ENCODE measurements around the gene ERGIC1.
A peak's percentile ranks its signal among the peaks of the same experiment; 100 is the strongest.
"Not testable (repeated sequence)": the region's sequence is repeated elsewhere in the genome, so short reads cannot be mapped to it uniquely, and the experiment has no call there.

Gene ERGIC1

DNA sequence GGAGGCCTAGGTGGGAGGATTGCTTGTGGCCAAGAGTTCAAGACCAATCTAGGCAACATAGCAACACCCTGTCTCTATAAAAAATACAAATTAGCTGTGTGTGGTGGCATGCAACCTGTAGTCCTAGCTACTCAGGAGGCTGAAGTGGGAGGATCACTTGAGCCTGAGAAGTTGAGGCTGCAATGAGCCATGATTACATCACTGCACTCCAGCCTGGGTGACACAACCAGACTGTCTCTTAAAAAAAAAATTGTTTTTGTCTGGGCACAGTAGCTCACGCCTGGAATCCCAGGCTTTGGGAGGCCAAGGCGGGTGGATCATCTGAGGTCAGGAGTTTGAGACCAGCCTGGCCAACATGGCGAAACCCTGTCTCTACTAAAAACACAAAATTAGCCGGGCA, 23.1 kb upstream of the ERGIC1 start:
- not testable (repeated sequence) for H3K27me3 ChIP-seq (ENCODE audit: control insufficient read depth in 5 of 5, insufficient read depth in 4 of 5, low read length in 5 of 5); H3K9ac ChIP-seq (ENCODE audit: low read length in 5 of 5); H3K36me3 ChIP-seq (ENCODE audit: control insufficient read depth in 5 of 5, insufficient read depth in 5 of 5, low read length in 5 of 5); H3K27ac ChIP-seq (ENCODE audit: low read depth, low read length); H3K9me3 ChIP-seq (ENCODE audit: control insufficient read depth in 5 of 5, low read length in 5 of 5); H3K4me3 ChIP-seq (ENCODE audit: low read depth in 1 of 5, low read length in 5 of 5)
- H3K4me1 ChIP-seq (ENCODE audit: control insufficient read depth in 5 of 5, insufficient read depth in 5 of 5, low read length in 5 of 5) = peaks cover 3 to 15% (median 11%) of the 10 kb centered on the region in 5 donors

DNA sequence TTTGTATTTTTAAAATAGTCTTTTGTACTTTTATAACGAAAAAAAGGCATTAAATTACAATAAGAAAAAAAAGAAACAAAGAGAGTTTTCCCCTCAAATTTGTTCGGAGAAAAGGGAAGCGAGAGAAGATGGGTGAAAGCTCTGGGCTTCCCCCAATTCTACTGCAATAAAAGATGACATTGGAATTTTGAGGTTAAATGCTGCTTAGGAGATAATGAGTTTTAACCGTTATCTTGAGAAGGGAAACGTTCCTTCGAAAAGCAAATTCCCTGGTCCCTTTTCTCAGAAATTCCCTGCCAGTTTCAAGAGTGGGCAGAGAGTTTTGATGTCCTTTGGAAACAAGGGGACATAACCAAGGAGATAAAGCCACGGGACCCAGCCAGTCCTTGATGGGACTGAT, 18.4 kb upstream of the ERGIC1 start:
- Histone ChIP-seq H3K27ac (ENCODE audit: low read depth, low read length) (no peak overlapping the region), H3K9ac (ENCODE audit: low read length in 5 of 5) (no peak overlapping the region), H3K36me3 (ENCODE audit: control insufficient read depth in 5 of 5, insufficient read depth in 5 of 5, low read length in 5 of 5) (no peaks in the 10 kb centered on the region), H3K27me3 (ENCODE audit: control insufficient read depth in 5 of 5, insufficient read depth in 4 of 5, low read length in 5 of 5) (no peaks in the 10 kb centered on the region), H3K4me1 (ENCODE audit: control insufficient read depth in 5 of 5, insufficient read depth in 5 of 5, low read length in 5 of 5) (peaks cover 0 to 16% (median 9%) of the 10 kb centered on the region in 5 donors), H3K9me3 (ENCODE audit: control insufficient read depth in 5 of 5, low read length in 5 of 5) (no peaks in the 10 kb centered on the region), H3K4me3 (ENCODE audit: low read depth in 1 of 5, low read length in 5 of 5) (no peak overlapping the region)

DNA sequence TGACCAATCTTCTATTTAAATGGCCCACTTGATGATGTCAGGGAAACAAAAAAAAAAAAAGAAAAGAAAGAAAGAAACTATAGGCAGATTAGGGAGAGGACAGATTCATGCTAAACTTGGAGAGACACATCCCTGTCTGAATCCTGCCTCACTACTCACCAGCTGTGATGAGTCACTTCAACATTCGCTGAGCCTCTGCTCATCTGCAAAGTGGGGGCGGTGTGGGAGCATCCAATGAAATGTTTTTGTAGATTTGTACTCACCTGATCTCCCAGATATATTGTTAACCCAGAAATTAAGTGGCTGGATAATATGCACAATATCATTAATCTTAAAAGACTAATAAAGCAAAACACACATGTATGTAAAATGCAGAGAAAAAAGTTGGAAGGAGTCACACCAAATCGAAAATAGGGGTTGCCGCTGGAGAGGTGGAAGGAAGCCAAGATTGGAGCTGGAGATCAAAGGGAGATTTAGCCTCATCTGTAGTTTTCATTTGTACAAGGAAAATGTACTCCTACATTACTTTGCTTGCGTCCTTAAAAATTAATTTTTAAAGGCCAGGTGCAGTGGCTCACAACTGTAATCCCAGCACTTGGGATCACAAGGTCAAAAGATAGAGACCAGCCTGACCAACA, 17.0 kb upstream of the ERGIC1 start:
- no peaks in the 10 kb centered on the region for H3K36me3 ChIP-seq (ENCODE audit: control insufficient read depth in 5 of 5, insufficient read depth in 5 of 5, low read length in 5 of 5)
- H3K27ac ChIP-seq (ENCODE audit: low read depth, low read length) = no peak overlapping the region
- no peak overlapping the region for H3K4me3 ChIP-seq (ENCODE audit: low read depth in 1 of 5, low read length in 5 of 5)

DNA sequence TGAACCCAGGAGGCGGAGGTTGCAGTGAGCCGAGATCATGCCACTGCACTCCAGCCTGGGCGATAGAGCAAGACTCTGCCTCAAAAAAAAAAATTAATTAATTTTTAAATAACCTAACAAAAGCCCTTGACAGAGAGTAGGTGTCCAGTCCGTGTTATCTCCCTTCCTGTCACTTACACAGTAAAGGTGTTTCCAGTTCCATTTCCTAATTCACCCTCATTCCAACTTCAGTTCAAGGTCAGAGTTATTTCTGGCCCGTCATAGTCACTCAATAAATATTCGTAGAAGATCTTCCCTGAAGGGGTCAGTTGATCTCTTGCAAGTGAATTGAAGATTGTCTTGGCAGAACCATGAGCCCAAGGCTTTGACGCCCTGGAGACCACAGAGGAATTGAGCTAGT, 16.4 kb upstream of the ERGIC1 start:
- Histone ChIP-seq H3K27me3 (ENCODE audit: control insufficient read depth in 5 of 5, insufficient read depth in 4 of 5, low read length in 5 of 5) (no peaks in the 10 kb centered on the region), H3K4me1 (ENCODE audit: control insufficient read depth in 5 of 5, insufficient read depth in 5 of 5, low read length in 5 of 5) (peaks cover 0 to 16% (median 9%) of the 10 kb centered on the region in 5 donors), H3K27ac (ENCODE audit: low read depth, low read length) (no peak overlapping the region), H3K9me3 (ENCODE audit: control insufficient read depth in 5 of 5, low read length in 5 of 5) (no peaks in the 10 kb centered on the region), H3K4me3 (ENCODE audit: low read depth in 1 of 5, low read length in 5 of 5) (no peak overlapping the region), H3K9ac (ENCODE audit: low read length in 5 of 5) (no peak overlapping the region), H3K36me3 (ENCODE audit: control insufficient read depth in 5 of 5, insufficient read depth in 5 of 5, low read length in 5 of 5) (no peaks in the 10 kb centered on the region)

More for the DNA sequence above, 17.0 kb upstream of the ERGIC1 start:
- Histone ChIP-seq H3K9me3 (ENCODE audit: control insufficient read depth in 5 of 5, low read length in 5 of 5) (no peaks in the 10 kb centered on the region), H3K4me1 (ENCODE audit: control insufficient read depth in 5 of 5, insufficient read depth in 5 of 5, low read length in 5 of 5) (peaks cover 0 to 16% (median 9%) of the 10 kb centered on the region in 5 donors), H3K27me3 (ENCODE audit: control insufficient read depth in 5 of 5, insufficient read depth in 4 of 5, low read length in 5 of 5) (no peaks in the 10 kb centered on the region), H3K9ac (ENCODE audit: low read length in 5 of 5) (no peak overlapping the region)

DNA sequence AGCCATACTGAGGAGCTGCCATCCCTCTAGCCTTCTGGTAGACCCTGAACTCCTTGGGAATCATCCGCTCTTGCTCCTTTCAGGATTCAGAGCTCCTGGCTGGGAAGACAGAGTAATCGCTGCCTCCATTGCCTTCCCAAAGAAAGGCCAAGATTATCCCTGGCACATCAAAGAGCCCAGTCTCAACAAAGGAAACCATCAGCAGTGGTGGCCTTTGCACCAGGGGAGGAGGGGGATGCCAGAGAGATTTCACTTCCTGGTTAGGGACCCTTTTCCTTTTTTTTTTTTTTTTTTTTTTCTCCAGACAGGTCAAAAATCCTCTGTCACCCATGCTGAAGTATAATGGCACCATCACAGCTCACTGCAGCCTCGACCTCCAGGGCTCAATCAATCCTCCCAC, 16.0 kb upstream of the ERGIC1 start:
- Histone ChIP-seq H3K9ac (ENCODE audit: low read length in 5 of 5) (no peak overlapping the region), H3K36me3 (ENCODE audit: control insufficient read depth in 5 of 5, insufficient read depth in 5 of 5, low read length in 5 of 5) (no peaks in the 10 kb centered on the region), H3K4me1 (ENCODE audit: control insufficient read depth in 5 of 5, insufficient read depth in 5 of 5, low read length in 5 of 5) (peaks cover 0 to 16% (median 9%) of the 10 kb centered on the region in 5 donors), H3K9me3 (ENCODE audit: control insufficient read depth in 5 of 5, low read length in 5 of 5) (no peaks in the 10 kb centered on the region), H3K27me3 (ENCODE audit: control insufficient read depth in 5 of 5, insufficient read depth in 4 of 5, low read length in 5 of 5) (no peaks in the 10 kb centered on the region), H3K4me3 (ENCODE audit: low read depth in 1 of 5, low read length in 5 of 5) (no peak overlapping the region), H3K27ac (ENCODE audit: low read depth, low read length) (no peak overlapping the region)

DNA sequence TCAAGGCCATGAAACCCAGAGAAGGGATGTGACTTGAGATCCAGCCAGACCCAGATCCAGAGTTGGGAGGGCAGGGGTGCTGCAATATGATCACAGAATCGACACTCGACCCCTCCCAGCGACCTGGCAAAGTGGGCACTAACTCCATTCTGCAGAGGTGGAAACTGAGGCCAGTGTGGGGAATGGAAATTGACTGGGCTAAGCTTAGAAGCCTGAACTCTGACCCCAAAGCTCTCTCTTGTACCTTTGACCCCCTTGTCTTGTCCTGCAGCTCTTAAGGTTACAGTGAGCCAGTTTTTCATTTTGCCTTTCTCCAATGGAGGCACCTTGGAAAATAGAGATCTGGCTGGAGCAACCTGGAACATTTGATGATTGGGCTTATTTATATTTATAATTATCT, 14.5 kb upstream of the ERGIC1 start:
- Histone ChIP-seq H3K27me3 (ENCODE audit: control insufficient read depth in 5 of 5, insufficient read depth in 4 of 5, low read length in 5 of 5) (no peaks in the 10 kb centered on the region), H3K36me3 (ENCODE audit: control insufficient read depth in 5 of 5, insufficient read depth in 5 of 5, low read length in 5 of 5) (no peaks in the 10 kb centered on the region), H3K9ac (ENCODE audit: low read length in 5 of 5) (no peak overlapping the region), H3K4me1 (ENCODE audit: control insufficient read depth in 5 of 5, insufficient read depth in 5 of 5, low read length in 5 of 5) (peaks cover 0 to 16% (median 9%) of the 10 kb centered on the region in 5 donors), H3K4me3 (ENCODE audit: low read depth in 1 of 5, low read length in 5 of 5) (no peak overlapping the region), H3K27ac (ENCODE audit: low read depth, low read length) (no peak overlapping the region), H3K9me3 (ENCODE audit: control insufficient read depth in 5 of 5, low read length in 5 of 5) (no peaks in the 10 kb centered on the region)

DNA sequence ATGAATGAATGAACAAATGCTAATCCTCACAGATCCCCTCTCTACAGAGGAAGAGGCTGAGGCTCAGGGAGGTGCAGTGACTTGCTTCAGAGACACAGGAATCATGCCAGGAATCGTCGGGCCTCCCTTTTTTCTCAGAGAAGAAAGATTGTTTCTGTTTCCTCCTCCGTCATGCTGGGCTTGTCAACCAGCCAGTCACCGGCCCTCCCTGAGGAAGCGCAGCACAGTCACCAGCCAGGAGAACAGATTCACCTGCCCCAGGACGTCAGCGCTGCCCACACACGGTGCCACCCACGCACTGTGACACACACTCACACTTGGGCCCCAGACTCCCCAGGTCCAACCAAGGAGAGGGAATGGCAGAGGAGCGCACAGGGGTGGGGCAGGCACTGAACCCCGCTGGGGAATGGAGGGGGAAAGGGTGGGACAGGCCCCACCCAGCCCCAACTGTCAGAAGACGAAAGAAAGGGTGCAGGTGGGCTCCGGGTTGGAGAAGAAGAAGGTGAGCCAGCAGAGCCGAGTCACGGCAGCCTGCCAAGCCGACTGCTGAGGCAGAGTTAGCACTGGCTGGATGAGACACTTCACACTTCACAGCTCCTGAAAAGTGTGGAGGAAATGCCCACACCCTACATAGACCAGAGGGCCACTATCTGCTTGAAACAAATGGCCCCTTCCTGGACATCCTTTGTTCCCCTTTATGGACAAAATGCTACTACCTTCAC, 13.8 kb upstream of the ERGIC1 start:
- no peak overlapping the region for H3K4me3 ChIP-seq (ENCODE audit: low read depth in 1 of 5, low read length in 5 of 5)
- no peaks in the 10 kb centered on the region for H3K27me3 ChIP-seq (ENCODE audit: control insufficient read depth in 5 of 5, insufficient read depth in 4 of 5, low read length in 5 of 5)
- H3K9ac ChIP-seq (ENCODE audit: low read length in 5 of 5) = peak overlapping the region in 1 of 5 donors; percentile 23
- H3K9me3 ChIP-seq (ENCODE audit: control insufficient read depth in 5 of 5, low read length in 5 of 5) = peaks cover 0 to 2% (median under 1%) of the 10 kb centered on the region in 5 donors
- no peaks in the 10 kb centered on the region for H3K36me3 ChIP-seq (ENCODE audit: control insufficient read depth in 5 of 5, insufficient read depth in 5 of 5, low read length in 5 of 5)
- peaks cover 0 to 16% (median 9%) of the 10 kb centered on the region in 5 donors for H3K4me1 ChIP-seq (ENCODE audit: control insufficient read depth in 5 of 5, insufficient read depth in 5 of 5, low read length in 5 of 5)
- H3K27ac ChIP-seq (ENCODE audit: low read depth, low read length) = no peak overlapping the region

DNA sequence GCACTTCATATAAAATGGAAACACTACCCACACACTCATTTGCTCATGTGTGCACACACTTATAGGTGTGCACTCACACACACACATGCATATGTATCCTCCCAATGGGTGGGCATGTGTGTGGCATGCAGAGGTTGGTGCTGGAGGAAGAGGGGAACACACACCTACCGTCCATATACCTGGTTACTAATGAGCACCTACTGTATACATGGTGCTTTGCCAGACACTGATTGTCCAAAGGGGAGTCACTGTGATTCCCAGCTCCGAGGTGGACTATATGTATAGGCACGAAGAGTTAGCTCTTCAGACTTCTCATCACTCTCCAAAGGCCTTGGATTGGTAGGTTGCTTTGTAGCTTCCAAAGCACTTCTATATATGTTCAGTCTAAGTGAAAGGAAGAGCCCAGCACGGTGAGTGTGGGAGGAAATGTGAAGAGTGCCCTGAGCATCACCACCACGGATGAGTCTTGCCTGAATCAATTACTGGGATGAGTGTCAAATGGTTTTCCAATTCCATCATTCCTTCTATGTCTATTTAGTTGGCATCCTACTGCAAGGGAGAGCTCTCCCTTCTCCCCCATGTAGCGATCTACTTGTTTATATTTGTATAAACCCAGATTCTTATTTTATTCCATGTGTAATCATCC, 12.6 kb upstream of the ERGIC1 start:
- Histone ChIP-seq H3K36me3 (ENCODE audit: control insufficient read depth in 5 of 5, insufficient read depth in 5 of 5, low read length in 5 of 5) (no peaks in the 10 kb centered on the region), H3K9me3 (ENCODE audit: control insufficient read depth in 5 of 5, low read length in 5 of 5) (peaks cover 8 to 14% (median 9%) of the 10 kb centered on the region in 5 donors), H3K4me3 (ENCODE audit: low read depth in 1 of 5, low read length in 5 of 5) (no peak overlapping the region), H3K27me3 (ENCODE audit: control insufficient read depth in 5 of 5, insufficient read depth in 4 of 5, low read length in 5 of 5) (no peaks in the 10 kb centered on the region), H3K4me1 (ENCODE audit: control insufficient read depth in 5 of 5, insufficient read depth in 5 of 5, low read length in 5 of 5) (peaks cover 0 to 16% (median 9%) of the 10 kb centered on the region in 5 donors), H3K27ac (ENCODE audit: low read depth, low read length) (no peak overlapping the region), H3K9ac (ENCODE audit: low read length in 5 of 5) (no peak overlapping the region)

DNA sequence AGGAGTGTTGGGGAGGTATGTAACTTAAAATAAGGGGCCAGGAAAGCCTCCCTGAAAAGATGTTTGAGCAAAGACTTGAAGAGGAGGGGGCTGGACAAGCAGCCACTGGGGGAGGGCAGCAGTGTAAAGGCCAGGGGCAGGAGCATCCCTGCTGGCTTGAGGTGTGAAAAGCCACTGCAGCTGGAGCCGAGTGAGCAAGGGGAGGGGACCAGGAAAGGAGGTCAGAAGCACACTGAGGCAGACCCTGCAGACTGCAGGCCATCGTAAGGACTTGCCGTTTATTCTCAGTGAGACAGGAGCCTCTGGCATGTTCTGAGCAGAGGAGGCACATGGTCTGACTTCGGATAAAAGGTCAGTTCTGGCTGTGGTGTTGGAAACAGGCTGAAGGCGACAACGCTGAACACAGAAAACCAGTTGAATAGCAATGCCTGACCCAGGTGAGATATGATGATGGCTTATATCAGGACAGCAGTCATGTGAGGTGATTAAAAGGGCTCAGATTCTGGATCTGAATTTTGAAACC, 10.2 kb upstream of the ERGIC1 start:
- Histone ChIP-seq H3K9ac (ENCODE audit: low read length in 5 of 5) (no peak overlapping the region), H3K4me1 (ENCODE audit: control insufficient read depth in 5 of 5, insufficient read depth in 5 of 5, low read length in 5 of 5) (peaks cover 0 to 13% (median 9%) of the 10 kb centered on the region in 5 donors), H3K4me3 (ENCODE audit: low read depth in 1 of 5, low read length in 5 of 5) (no peak overlapping the region), H3K9me3 (ENCODE audit: control insufficient read depth in 5 of 5, low read length in 5 of 5) (peaks cover 8 to 14% (median 9%) of the 10 kb centered on the region in 5 donors), H3K36me3 (ENCODE audit: control insufficient read depth in 5 of 5, insufficient read depth in 5 of 5, low read length in 5 of 5) (no peaks in the 10 kb centered on the region), H3K27ac (ENCODE audit: low read depth, low read length) (no peak overlapping the region), H3K27me3 (ENCODE audit: control insufficient read depth in 5 of 5, insufficient read depth in 4 of 5, low read length in 5 of 5) (no peaks in the 10 kb centered on the region)

All from subcutaneous abdominal adipose tissue (tissue), 5 donors.